ENCODE data around the gene HDDC2. TPM values are rescaled to one million over a fixed set of nuclear protein-coding genes. Genes with fewer than 3 reads are reported as not detected.

HDDC2 gene
- total RNA-seq, 5 donors from 2014 or later (not counting 1 experiment from before 2014, with no cell fraction given), result 32.0 to 48.0 (median 42.1) TPM

DNA sequence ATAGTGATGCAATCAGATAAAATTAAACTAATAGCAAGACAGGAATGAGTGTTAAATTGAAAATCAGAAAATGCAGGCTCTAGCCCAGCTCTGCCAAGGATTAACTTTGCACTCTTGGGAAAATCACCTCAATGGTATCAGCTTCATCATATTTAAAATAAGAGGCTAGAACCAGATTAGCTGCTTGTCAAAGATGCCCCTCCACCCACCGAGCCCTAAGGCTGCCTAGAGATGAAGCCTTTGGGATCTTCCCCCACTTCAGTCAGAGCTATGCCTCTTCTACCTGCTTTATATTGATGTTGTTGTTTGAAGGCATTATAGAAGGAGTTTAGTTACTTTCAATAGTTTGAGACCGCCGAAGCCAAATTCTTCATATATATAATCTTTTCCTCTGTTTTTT is 47.4 kb downstream of the HDDC2 start:
- Mint-ChIP-seq H3K4me3 (no peak overlapping the region), H3K27me3 (peaks cover 0 to 3% of the 10 kb centered on the region in 2 donors), H3K27ac (no peak overlapping the region), H3K4me1 (no peaks in the 10 kb centered on the region), H3K36me3 (no peaks in the 10 kb centered on the region), H3K9me3 (no peaks in the 10 kb centered on the region)
- CTCF ChIA-PET, result no interaction called here
- Histone ChIP-seq H3K9me3 (no peaks in the 10 kb centered on the region), H3K36me3 (ENCODE audit: control insufficient read depth in 2 of 2, extremely low read depth in 1 of 2, insufficient read depth in 1 of 2, low read length in 1 of 2) (no peaks in the 10 kb centered on the region), H3K27ac (ENCODE audit: low read length) (no peak overlapping the region), H3K4me1 (ENCODE audit: control insufficient read depth in 1 of 2, extremely low read depth in 1 of 2, insufficient read depth in 2 of 2, low read length in 2 of 2) (no peaks in the 10 kb centered on the region), H3K27me3 (replicated peaks in 1 of 2; ENCODE audit: control insufficient read depth in 2 of 2, extremely low read depth in 1 of 2, insufficient read depth in 2 of 2, low read length in 1 of 2) (no peaks in the 10 kb centered on the region), H3K4me3 (ENCODE audit: control insufficient read depth in 1 of 2, extremely low read depth in 1 of 2, low read length in 1 of 2) (no peak overlapping the region)
- no CpG with 5 or more reads among the region's 3 CpGs for whole genome bisulfite sequencing (ENCODE audit: insufficient coverage)
- POLR2A ChIA-PET, result no interaction called here
- DNase-seq (no peak), ATAC-seq (replicated peaks in 1 of 4) (no peak)

DNA sequence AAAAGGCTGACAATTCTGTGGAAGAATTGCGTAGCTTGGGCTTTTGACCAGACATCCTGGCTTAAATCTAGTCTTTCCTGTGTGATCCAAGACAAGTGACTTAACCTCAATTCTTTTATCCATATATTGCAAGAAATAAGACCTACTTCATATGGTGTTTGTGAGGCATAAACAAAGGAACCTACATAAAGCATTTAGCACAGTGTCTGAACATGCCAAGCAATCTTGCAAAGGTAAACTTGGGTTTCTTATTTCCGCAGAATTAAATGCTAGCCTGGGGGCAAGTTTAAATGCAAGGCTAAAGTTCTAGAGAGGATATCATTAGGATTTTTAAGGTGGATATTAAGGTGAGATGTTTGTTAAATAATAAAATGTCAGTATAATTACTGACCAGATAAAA is 47.9 kb downstream of the HDDC2 start:
- Mint-ChIP-seq H3K9me3 (no peaks in the 10 kb centered on the region), H3K4me3 (no peak overlapping the region), H3K27ac (no peak overlapping the region), H3K27me3 (peaks cover 0 to 3% of the 10 kb centered on the region in 2 donors), H3K4me1 (no peaks in the 10 kb centered on the region), H3K36me3 (no peaks in the 10 kb centered on the region)
- Histone ChIP-seq H3K4me3 (ENCODE audit: control insufficient read depth in 1 of 2, extremely low read depth in 1 of 2, low read length in 1 of 2) (no peak overlapping the region), H3K27me3 (replicated peaks in 1 of 2; ENCODE audit: control insufficient read depth in 2 of 2, extremely low read depth in 1 of 2, insufficient read depth in 2 of 2, low read length in 1 of 2) (no peaks in the 10 kb centered on the region), H3K9me3 (no peaks in the 10 kb centered on the region), H3K4me1 (ENCODE audit: control insufficient read depth in 1 of 2, extremely low read depth in 1 of 2, insufficient read depth in 2 of 2, low read length in 2 of 2) (no peaks in the 10 kb centered on the region), H3K27ac (ENCODE audit: low read length) (no peak overlapping the region), H3K36me3 (ENCODE audit: control insufficient read depth in 2 of 2, extremely low read depth in 1 of 2, insufficient read depth in 1 of 2, low read length in 1 of 2) (no peaks in the 10 kb centered on the region)
- CTCF ChIA-PET, result no interaction called here
- ATAC-seq (replicated peaks in 1 of 4) (no peak), DNase-seq (no peak)
- 100% methylated on average over 1 of the region's 2 CpGs for WGBS (ENCODE audit: insufficient coverage)
- POLR2A ChIA-PET, result no interaction called here

DNA sequence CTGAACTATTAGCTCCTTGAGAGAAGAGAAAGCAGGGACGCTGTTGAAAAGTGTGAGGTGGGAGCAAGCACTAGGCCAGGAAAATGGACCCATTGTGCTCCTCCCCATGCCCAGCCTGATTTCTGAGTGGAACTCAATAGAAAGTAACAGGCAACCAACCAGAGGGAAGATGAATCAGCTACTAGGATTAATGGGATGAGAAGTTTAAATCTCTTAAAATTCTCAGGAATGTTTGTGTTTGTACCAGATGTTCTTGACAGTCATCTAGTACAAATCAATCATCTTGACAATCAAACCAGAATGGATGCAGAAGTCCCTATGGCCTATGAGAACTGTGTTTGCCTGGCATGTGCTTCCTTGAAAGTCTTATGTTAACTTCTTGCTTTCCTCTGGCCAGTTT is 48.9 kb downstream of the HDDC2 start:
- Histone ChIP-seq H3K9me3 (no peaks in the 10 kb centered on the region), H3K4me3 (ENCODE audit: control insufficient read depth in 1 of 2, extremely low read depth in 1 of 2, low read length in 1 of 2) (no peak overlapping the region), H3K36me3 (ENCODE audit: control insufficient read depth in 2 of 2, extremely low read depth in 1 of 2, insufficient read depth in 1 of 2, low read length in 1 of 2) (no peaks in the 10 kb centered on the region), H3K27me3 (replicated peaks in 1 of 2; ENCODE audit: control insufficient read depth in 2 of 2, extremely low read depth in 1 of 2, insufficient read depth in 2 of 2, low read length in 1 of 2) (no peaks in the 10 kb centered on the region), H3K27ac (ENCODE audit: low read length) (no peak overlapping the region), H3K4me1 (ENCODE audit: control insufficient read depth in 1 of 2, extremely low read depth in 1 of 2, insufficient read depth in 2 of 2, low read length in 2 of 2) (no peaks in the 10 kb centered on the region)
- Mint-ChIP-seq H3K4me3 (no peak overlapping the region), H3K27ac (no peak overlapping the region), H3K36me3 (no peaks in the 10 kb centered on the region), H3K9me3 (no peaks in the 10 kb centered on the region), H3K27me3 (peaks cover 4 to 6% of the 10 kb centered on the region in 2 donors), H3K4me1 (no peaks in the 10 kb centered on the region)
- ChIA-PET CTCF (no interaction called here), POLR2A (no interaction called here)
- ATAC-seq (replicated peaks in 1 of 4) (no peak), DNase-seq (no peak)
- no CpG with 5 or more reads among the region's 1 CpG for WGBS (ENCODE audit: insufficient coverage)

DNA sequence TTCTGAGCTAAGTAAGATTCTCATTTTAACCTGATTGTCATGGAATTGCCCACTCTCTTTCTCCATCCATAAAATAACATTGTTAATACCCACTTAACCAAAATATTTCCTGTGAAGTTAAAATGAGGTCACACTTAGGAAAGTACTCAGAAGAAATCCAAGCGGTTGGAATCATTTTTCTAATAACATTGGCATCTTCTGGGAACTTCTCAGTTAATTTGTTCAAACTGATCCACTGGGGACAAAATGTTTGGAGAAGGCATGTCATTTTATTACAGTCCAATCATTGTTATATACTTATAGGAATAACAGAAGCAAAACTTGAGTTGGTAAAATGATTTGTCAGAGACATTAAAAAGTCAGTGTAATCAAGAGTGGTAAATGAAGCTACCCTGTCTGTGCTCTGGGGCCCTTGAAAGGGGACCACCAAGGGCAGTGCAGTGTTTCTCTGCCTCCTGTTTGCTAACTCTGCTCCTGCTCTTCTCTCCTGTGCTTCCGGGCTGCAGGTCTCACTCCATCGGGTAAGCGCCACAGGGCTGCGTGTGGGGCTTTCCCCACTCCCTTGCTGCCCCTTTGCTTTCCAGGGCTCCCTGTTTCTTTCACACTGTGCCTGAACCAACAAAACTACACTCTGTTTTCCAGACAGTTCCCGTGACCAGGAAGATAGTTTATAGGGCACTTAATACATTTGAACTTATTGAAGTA is 50.1 kb downstream of the HDDC2 start:
- Mint-ChIP-seq H3K36me3 (no peaks in the 10 kb centered on the region), H3K27me3 (peaks cover 9 to 10% of the 10 kb centered on the region in 2 donors), H3K9me3 (no peaks in the 10 kb centered on the region), H3K27ac (peak overlapping the region in 1 of 2 donors; percentile 58), H3K4me3 (peak overlapping the region in 1 of 3 donors; percentile 24), H3K4me1 (no peaks in the 10 kb centered on the region)
- no peaks in the 10 kb centered on the region for H3K27me3 ChIP-seq (replicated peaks in 1 of 2; ENCODE audit: control insufficient read depth in 2 of 2, extremely low read depth in 1 of 2, insufficient read depth in 2 of 2, low read length in 1 of 2)
- DNase-seq (no peak), ATAC-seq (replicated peaks in 1 of 4) (peak in 1 of 4 experiments; percentile 43)
- no peak overlapping the region for H3K27ac ChIP-seq (ENCODE audit: low read length)
- H3K4me1 ChIP-seq (ENCODE audit: control insufficient read depth in 1 of 2, extremely low read depth in 1 of 2, insufficient read depth in 2 of 2, low read length in 2 of 2), result no peaks in the 10 kb centered on the region
- POLR2A ChIA-PET, result no interaction called here
- CTCF ChIA-PET, result no interaction called here
- no peak overlapping the region for H3K4me3 ChIP-seq (ENCODE audit: control insufficient read depth in 1 of 2, extremely low read depth in 1 of 2, low read length in 1 of 2)
- no peaks in the 10 kb centered on the region for H3K36me3 ChIP-seq (ENCODE audit: control insufficient read depth in 2 of 2, extremely low read depth in 1 of 2, insufficient read depth in 1 of 2, low read length in 1 of 2)
- no peaks in the 10 kb centered on the region for H3K9me3 ChIP-seq
- WGBS (ENCODE audit: insufficient coverage), result 84% methylated on average over 4 of the region's 6 CpGs

DNA sequence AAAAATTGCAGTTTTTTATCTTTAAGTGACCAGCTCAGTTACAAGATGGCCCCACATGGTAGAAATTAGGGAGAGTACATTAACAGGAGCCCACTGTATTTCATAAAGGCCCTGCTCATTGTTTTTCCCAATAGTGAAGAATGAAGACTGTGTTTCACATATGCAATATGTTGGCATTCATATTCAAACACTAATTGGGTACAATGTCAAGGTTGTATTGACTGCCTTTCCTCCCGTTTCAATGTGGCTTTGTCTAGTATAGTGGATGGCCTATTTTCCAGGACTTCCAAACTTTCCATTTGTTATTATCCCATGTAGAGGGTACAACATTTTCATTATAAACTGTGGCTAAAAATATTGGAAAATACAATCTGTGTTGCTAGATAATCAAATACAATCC is 51.3 kb downstream of the HDDC2 start:
- H3K4me1 ChIP-seq (ENCODE audit: control insufficient read depth in 1 of 2, extremely low read depth in 1 of 2, insufficient read depth in 2 of 2, low read length in 2 of 2), result no peaks in the 10 kb centered on the region
- Mint-ChIP-seq H3K27me3 (peaks cover 16% of the 10 kb centered on the region in 2 donors), H3K9me3 (no peaks in the 10 kb centered on the region), H3K36me3 (no peaks in the 10 kb centered on the region), H3K4me3 (no peak overlapping the region), H3K4me1 (no peaks in the 10 kb centered on the region), H3K27ac (no peak overlapping the region)
- H3K4me3 ChIP-seq (ENCODE audit: control insufficient read depth in 1 of 2, extremely low read depth in 1 of 2, low read length in 1 of 2), result no peak overlapping the region
- no peak overlapping the region for H3K27ac ChIP-seq (ENCODE audit: low read length)
- ATAC-seq (replicated peaks in 1 of 4), result no peak
- peaks cover 0 to 4% of the 10 kb centered on the region in 2 experiments for H3K27me3 ChIP-seq (replicated peaks in 1 of 2; ENCODE audit: control insufficient read depth in 2 of 2, extremely low read depth in 1 of 2, insufficient read depth in 2 of 2, low read length in 1 of 2)
- DNase-seq, result no peak
- no CpG with 5 or more reads among the region's 1 CpG for whole genome bisulfite sequencing (ENCODE audit: insufficient coverage)
- H3K36me3 ChIP-seq (ENCODE audit: control insufficient read depth in 2 of 2, extremely low read depth in 1 of 2, insufficient read depth in 1 of 2, low read length in 1 of 2), result no peaks in the 10 kb centered on the region
- ChIA-PET CTCF (no interaction called here), POLR2A (no interaction called here)
- no peaks in the 10 kb centered on the region for H3K9me3 ChIP-seq

- Histone ChIP-seq H3K9me3 (no peaks in the 10 kb centered on the region), H3K27ac (ENCODE audit: low read length) (no peak overlapping the region), H3K36me3 (ENCODE audit: control insufficient read depth in 2 of 2, extremely low read depth in 1 of 2, insufficient read depth in 1 of 2, low read length in 1 of 2) (no peaks in the 10 kb centered on the region), H3K4me3 (ENCODE audit: control insufficient read depth in 1 of 2, extremely low read depth in 1 of 2, low read length in 1 of 2) (no peak overlapping the region), H3K4me1 (ENCODE audit: control insufficient read depth in 1 of 2, extremely low read depth in 1 of 2, insufficient read depth in 2 of 2, low read length in 2 of 2) (no peaks in the 10 kb centered on the region), H3K27me3 (replicated peaks in 1 of 2; ENCODE audit: control insufficient read depth in 2 of 2, extremely low read depth in 1 of 2, insufficient read depth in 2 of 2, low read length in 1 of 2) (peaks cover 0 to 14% of the 10 kb centered on the region in 2 experiments)
- Mint-ChIP-seq H3K4me1 (no peaks in the 10 kb centered on the region), H3K27me3 (peaks cover 17 to 18% of the 10 kb centered on the region in 2 donors), H3K27ac (no peak overlapping the region), H3K9me3 (peaks cover 2 to 5% (median 4%) of the 10 kb centered on the region in 3 donors), H3K4me3 (no peak overlapping the region), H3K36me3 (no peaks in the 10 kb centered on the region)
- WGBS (ENCODE audit: insufficient coverage), result no CpG with 5 or more reads among the region's 7 CpGs
- DNase-seq (no peak), ATAC-seq (replicated peaks in 1 of 4) (no peak)
- CTCF ChIA-PET, result no interaction called here
- POLR2A ChIA-PET, result interaction anchor here in 1 of 2 donors (0.7 kb wide), 1 partner anchor 286 kb away, joined by 3 read pairs; no protein-coding TSS in a partner anchor
Observed at GRCh38 chr6:125248136-125248535, 53.6 kb downstream of the HDDC2 start.

DNA sequence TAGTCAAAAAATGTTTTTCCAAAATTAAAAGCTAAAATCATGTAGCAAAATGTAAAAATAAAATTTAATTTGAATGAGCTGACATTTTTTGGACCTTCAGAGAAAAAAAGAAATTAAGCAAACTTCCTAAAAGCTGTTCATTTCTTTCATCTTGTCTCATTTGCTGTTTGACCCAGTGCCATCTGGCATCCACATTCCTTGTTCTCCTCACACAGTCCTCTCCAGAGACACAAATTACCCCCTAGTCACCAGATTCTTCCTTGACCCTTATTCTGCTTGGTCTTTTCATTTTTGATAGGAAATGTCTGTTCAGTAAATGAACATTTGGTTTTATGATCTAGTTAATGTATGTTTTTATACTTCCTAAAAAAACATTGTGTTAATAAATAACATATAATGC is 55.2 kb downstream of the HDDC2 start:
- H3K9me3 Mint-ChIP-seq, result peaks cover 9 to 20% (median 14%) of the 10 kb centered on the region in 3 donors
- CTCF ChIA-PET, result no interaction called here

More for the DNA sequence above, 55.2 kb downstream of the HDDC2 start:
- Mint-ChIP-seq H3K27me3 (peaks cover 16 to 20% of the 10 kb centered on the region in 2 donors), H3K4me3 (no peak overlapping the region), H3K36me3 (no peaks in the 10 kb centered on the region), H3K27ac (no peak overlapping the region), H3K4me1 (no peaks in the 10 kb centered on the region)
- no peak overlapping the region for H3K4me3 ChIP-seq (ENCODE audit: control insufficient read depth in 1 of 2, extremely low read depth in 1 of 2, low read length in 1 of 2)
- DNase-seq, result no peak
- no peaks in the 10 kb centered on the region for H3K4me1 ChIP-seq (ENCODE audit: control insufficient read depth in 1 of 2, extremely low read depth in 1 of 2, insufficient read depth in 2 of 2, low read length in 2 of 2)
- ATAC-seq (replicated peaks in 1 of 4), result no peak
- no peak overlapping the region for H3K27ac ChIP-seq (ENCODE audit: low read length)
- H3K9me3 ChIP-seq, result no peaks in the 10 kb centered on the region
- H3K36me3 ChIP-seq (ENCODE audit: control insufficient read depth in 2 of 2, extremely low read depth in 1 of 2, insufficient read depth in 1 of 2, low read length in 1 of 2), result no peaks in the 10 kb centered on the region
- peaks cover 0 to 14% of the 10 kb centered on the region in 2 experiments for H3K27me3 ChIP-seq (replicated peaks in 1 of 2; ENCODE audit: control insufficient read depth in 2 of 2, extremely low read depth in 1 of 2, insufficient read depth in 2 of 2, low read length in 1 of 2)
- POLR2A ChIA-PET, result no interaction called here

Data from T-cell (primary cell).